Smooth muscle cell of the umbilical artery (primary cell): ENCODE data around the gene CCBE1. TPM values are rescaled to one million over a fixed set of nuclear protein-coding genes. Genes with fewer than 3 reads are reported as not detected.

Experiments used
- total RNA-seq: library from RNA; depleted of rRNA; stranded (reverse); fragments of >200 nt; gene quantifications from 2 replicates; pipeline ENCODE4 v1.2.3, GENCODE V29; 2014

CCBE1 gene
- total RNA-seq, result 0.59 and 19.1 TPM in 2 replicates

DNA sequence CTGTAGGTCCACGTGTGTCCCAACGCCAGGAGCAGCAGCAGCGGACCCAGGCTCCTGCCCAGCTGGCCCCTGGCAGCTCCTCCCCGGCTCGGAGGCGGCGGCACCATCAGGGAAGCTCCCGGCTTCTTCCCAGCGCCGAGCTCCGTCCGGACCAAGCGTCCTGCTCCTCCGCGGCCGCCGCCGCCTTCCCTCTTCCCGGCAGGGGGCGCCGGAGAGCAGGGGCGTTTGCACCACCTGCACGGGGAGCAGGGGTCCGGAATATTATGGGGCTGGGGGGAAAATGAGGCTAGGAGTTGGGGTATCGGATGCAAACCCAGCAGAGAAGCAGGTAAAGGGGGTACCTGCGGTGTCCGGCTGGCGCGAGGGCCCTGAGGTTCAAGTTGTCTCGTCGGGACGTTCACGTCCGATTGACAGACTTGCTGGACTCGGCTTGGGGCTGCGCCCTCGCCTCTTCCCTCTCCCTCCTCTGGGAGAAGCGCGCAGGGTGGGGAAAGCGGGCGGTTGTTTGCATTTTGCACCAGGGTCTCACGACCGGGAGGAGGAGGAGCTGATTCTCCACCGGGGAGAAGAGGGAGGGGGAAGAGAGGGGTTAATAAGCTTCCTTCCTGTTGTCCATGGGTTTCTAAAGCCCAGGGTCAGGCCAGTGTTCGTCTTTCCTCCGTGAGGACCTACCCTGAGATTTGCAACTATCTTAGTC, at the start of gene CCBE1:
CCBE1 (minus strand) TSS at position 188 of the 697 bp plus-strand sequence.

Other genes starting within 250 kb of the CCBE1 start
- 7.1 and 7.8 TPM in 2 replicates for gene PMAIP1, start 202.6 kb upstream of the CCBE1 start, total RNA-seq